ENCODE measurements around the gene FSIP1.

FSIP1 gene

GRCh38 chr15:39593656-39594445, 188.8 kb downstream of the FSIP1 start:
- no peak for DNase-seq (ENCODE audit: low read depth)

- no peak for DNase-seq (ENCODE audit: low read depth)
Observed at GRCh38 chr15:39593071-39593655, 189.5 kb downstream of the FSIP1 start.

- DNase-seq (ENCODE audit: low read depth), result no peak
Observed at GRCh38 chr15:39592500-39592899, 190.1 kb downstream of the FSIP1 start.

GRCh38 chr15:39591896-39592315, 190.7 kb downstream of the FSIP1 start:
- DNase-seq (ENCODE audit: low read depth), result no peak

GRCh38 chr15:39591141-39591895, 191.3 kb downstream of the FSIP1 start:
- DNase-seq (ENCODE audit: low read depth), result no peak

- no peak for DNase-seq (ENCODE audit: low read depth)
Observed at GRCh38 chr15:39589815-39590644, 192.6 kb downstream of the FSIP1 start.

GRCh38 chr15:39589193-39589814, 193.3 kb downstream of the FSIP1 start:
- no peak for DNase-seq (ENCODE audit: low read depth)

GRCh38 chr15:39588531-39589192, 194.0 kb downstream of the FSIP1 start:
- DNase-seq (ENCODE audit: low read depth), result no peak

GRCh38 chr15:39587731-39588530, 194.7 kb downstream of the FSIP1 start:
- no peak for DNase-seq (ENCODE audit: low read depth)

- DNase-seq (ENCODE audit: low read depth), result no peak
Observed at GRCh38 chr15:39587096-39587721, 195.4 kb downstream of the FSIP1 start.

GRCh38 chr15:39586387-39587095, 196.1 kb downstream of the FSIP1 start:
- DNase-seq (ENCODE audit: low read depth), result no peak

- no peak for DNase-seq (ENCODE audit: low read depth)
Observed at GRCh38 chr15:39585871-39586301, 196.8 kb downstream of the FSIP1 start.

- no peak for DNase-seq (ENCODE audit: low read depth)
Observed at GRCh38 chr15:39585389-39585841, 197.2 kb downstream of the FSIP1 start.

- no peak for DNase-seq (ENCODE audit: low read depth)
Observed at GRCh38 chr15:39584662-39585388, 197.8 kb downstream of the FSIP1 start.

- DNase-seq (ENCODE audit: low read depth), result no peak
Observed at GRCh38 chr15:39584266-39584659, 198.4 kb downstream of the FSIP1 start.

- no peak for DNase-seq (ENCODE audit: low read depth)
Observed at GRCh38 chr15:39583596-39584265, 198.9 kb downstream of the FSIP1 start.

- no peak for DNase-seq (ENCODE audit: low read depth)
Observed at GRCh38 chr15:39582977-39583595, 199.6 kb downstream of the FSIP1 start.

Measured in activated T-helper 1 cell treated with Interleukin-2 at 50 U/mL for 16 hours (primary cell).